Right hindlimb (tissue), 1 donor: ENCODE measurements around the gene PFN3.

Experiments
- DNase-seq: peaks from one replicate; pipeline ENCODE4 v3.0.0-alpha.2; 2018

Gene PFN3

DNA sequence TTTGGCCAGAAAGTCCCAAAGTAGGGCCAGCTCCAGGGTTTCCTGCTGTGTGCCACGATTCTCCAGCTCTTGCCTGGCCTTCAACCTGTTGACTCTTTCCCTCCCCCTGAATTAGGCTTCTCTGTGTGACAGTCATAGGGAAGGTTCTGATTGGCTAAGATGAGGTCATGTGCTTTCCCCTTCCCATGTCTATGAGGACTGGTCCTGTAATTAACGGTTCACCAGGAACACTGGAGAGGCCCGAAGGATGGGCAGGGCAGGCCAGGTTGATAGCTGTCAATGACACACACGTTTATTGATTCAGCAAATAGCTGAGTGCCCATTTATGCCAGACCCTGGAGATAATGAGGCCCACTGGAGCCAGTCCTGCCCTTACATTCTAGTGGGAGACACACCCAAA lies 37.2 kb upstream of the PFN3 start:
- no peak for DNase-seq

- no peak for DNase-seq
Measured at GRCh38 chr5:177435847-177436536, 35.5 kb upstream of the PFN3 start.

DNA sequence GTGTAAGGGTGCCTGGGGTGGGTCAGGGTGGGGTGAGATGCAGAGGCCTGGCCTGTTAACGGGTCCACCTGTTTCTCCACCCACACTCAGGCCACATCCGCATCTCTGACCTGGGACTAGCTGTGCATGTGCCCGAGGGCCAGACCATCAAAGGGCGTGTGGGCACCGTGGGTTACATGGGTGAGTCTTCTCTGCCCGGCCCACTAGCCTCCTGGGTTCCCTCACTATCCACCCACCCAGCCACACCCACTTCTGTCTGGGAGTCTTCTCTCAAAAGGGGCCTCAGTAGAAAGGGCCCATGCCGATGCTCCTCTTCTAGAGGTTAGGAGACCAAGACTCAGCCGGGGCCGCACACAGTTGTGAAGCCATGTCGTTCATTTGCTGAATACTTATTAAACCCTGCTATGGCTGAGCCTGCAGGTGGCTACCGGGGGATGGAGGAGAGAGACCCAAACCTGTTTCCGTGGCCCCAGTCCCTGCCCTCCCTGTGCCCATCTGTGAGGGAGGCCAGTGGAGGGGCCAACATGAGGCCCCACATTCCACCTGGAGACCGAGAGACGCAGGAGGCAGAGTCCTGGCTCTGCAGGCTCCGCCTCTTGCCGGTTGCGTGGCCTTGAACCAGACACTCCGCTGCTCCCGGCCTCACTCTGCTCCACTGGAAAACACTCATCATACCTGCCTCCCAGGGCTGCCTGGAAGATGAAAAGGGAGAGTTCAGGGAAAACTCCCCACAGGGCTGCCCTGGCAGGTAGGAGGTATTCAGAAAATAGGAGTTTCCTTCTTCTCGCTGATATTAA lies 34.7 kb upstream of the PFN3 start:
- no peak for DNase-seq

DNA sequence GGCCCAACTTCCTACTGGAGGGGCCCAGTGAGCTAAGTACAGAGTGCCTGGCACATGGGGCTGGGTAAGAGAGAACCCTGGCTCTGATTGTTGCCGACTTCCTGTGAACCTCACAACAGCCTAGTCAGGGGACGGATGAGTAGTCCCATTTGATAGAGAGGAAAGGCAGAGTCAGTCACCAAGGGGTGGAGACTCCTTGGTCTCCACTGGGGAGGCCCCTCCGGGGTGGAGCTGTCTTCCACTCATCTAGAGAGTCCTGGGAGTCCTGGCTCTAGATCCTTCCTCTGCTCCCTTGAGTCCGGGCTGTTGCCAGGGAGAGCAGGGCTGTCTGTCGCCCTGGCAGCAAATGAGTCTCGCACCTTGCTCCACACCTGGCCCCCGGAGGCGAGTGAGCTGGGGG lies 34.0 kb upstream of the PFN3 start:
- no peak for DNase-seq

DNA sequence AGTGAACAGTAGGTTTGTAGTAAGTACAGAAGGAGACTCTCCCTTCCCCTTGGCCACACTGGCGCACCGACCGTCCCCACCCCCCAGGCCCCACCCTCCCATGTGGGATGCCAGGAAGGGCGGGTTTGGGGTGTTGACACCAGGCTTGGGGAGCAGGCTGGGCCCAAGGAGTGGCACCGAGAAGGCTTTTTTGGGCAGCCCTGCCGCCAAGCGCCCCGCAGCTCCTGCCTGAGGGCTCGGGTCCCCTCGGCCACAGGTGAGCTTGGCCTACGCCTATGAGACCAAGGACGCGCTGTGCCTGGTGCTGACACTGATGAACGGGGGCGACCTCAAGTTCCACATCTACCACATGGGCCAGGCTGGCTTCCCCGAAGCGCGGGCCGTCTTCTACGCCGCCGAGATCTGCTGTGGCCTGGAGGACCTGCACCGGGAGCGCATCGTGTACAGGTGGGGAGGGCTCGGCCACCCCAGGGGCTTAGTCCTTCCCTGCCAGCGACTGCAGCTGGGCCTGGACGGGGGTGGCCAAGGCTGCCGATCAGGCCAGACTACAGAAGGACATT lies 33.3 kb upstream of the PFN3 start:
- DNase-seq: no peak

GRCh38 chr5:177432839-177433657 lies 32.6 kb upstream of the PFN3 start:
- no peak for DNase-seq

GRCh38 chr5:177432143-177432838 lies 31.8 kb upstream of the PFN3 start:
- DNase-seq: no peak

GRCh38 chr5:177431317-177432142 lies 31.1 kb upstream of the PFN3 start:
- DNase-seq: no peak

- DNase-seq: no peak
Measured at GRCh38 chr5:177430972-177431316, 30.5 kb upstream of the PFN3 start.

GRCh38 chr5:177430140-177430951 lies 29.9 kb upstream of the PFN3 start:
- no peak for DNase-seq

DNA sequence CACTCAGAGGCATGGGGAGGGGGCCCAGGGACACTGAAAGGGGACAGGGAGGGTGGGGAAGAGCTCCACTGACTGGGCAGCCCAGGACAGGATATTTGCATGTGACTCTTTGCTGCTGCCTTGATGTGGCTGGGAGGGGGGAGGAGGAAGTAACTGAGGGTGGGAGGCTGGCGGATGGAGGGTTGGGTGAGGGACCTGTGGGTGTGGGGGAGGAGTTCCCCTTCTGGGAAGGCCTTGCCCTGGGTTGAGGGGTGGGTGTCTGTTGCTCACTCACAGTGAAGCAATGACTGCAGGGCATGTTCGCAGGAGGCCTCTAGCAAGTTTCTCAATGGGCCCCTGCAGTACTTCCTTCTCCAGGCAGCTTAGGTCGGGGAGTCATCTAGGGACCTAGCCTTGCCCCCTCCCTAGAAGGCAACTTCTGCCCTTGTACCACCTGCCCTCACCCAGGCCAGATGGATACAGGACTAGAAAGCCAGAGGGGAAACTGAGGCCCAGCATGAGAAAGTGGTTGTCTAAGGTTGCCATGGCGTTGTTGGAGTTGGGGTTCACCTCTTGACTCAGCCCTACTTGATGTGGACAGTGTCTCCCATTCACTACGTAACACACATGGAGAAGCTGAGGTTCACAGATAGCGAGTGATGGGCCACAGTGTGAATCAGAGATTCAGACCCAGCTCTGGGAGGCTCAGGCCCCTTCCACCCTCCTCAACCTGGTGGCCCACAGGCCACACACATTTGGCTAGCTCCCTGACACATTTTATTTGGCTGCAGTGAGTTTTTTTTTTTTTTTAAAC lies 29.0 kb upstream of the PFN3 start:
- DNase-seq: no peak

DNA sequence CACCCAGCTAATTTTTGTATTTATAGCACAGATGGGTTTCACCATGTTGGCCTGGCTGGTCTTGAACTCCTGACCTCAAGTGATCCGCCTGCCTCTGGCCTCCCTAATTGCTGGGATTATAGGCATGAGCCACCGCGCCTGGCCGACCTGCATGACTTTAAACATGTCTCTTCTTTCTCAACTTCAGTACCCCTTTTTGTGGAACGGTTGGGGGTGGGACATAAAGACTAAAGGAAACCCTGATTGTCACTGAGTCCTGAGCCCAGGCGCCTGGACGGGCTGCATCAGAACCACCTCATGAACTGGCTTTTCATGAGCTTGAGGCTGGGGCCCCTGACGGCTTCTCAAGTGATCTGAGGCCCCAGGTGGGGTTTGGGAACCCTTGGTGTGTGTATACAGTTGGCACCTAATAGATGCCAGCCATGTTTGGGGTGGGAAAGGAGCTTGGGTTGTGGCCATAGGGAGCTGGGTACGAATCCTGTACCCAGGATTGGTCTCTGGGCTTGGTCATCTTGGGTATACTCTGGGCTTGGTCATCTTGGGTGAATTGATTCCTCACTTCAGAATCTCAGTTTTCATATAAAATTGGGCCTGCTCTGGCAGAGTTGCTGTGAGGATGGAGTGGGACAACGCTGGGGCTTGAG lies 28.2 kb upstream of the PFN3 start:
- DNase-seq: no peak

- DNase-seq: no peak
Measured at GRCh38 chr5:177427919-177428573, 27.6 kb upstream of the PFN3 start.

DNA sequence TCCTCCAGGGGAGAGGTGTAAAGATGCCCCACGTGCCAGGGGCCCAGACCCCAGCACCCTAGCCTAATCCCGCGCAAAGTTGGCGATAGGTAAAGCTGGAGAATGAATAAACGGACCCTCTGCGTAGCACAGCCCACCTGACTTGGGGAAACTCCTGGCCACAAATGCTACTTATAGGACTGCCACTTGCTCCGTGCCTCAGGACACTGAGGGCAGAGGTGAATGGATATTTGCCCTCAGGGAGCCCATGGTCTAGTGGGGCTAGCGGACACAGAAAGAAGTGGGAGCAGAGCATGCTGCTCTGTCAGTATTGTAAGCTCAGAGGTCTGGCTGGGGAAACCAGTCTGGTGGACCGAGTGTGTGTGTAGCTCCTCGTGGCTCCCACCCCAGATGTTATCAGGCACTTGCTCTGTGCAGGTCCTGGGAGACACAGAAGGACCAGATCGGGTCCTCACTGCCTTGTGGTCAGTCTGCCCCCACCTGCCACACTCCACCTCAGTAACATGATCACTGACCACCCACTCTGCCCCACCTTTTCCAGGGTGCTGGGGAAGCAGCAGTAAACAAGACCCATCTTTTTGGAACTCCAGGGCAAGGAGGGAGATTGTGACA lies 26.9 kb upstream of the PFN3 start:
- no peak for DNase-seq

- DNase-seq: no peak
Measured at GRCh38 chr5:177426566-177427210, 26.2 kb upstream of the PFN3 start, which contains the start of gene GRK6. GRK6 (plus strand) TSS chr5:177426676; CDS start chr5:177426846, 170 bp downstream.

DNA sequence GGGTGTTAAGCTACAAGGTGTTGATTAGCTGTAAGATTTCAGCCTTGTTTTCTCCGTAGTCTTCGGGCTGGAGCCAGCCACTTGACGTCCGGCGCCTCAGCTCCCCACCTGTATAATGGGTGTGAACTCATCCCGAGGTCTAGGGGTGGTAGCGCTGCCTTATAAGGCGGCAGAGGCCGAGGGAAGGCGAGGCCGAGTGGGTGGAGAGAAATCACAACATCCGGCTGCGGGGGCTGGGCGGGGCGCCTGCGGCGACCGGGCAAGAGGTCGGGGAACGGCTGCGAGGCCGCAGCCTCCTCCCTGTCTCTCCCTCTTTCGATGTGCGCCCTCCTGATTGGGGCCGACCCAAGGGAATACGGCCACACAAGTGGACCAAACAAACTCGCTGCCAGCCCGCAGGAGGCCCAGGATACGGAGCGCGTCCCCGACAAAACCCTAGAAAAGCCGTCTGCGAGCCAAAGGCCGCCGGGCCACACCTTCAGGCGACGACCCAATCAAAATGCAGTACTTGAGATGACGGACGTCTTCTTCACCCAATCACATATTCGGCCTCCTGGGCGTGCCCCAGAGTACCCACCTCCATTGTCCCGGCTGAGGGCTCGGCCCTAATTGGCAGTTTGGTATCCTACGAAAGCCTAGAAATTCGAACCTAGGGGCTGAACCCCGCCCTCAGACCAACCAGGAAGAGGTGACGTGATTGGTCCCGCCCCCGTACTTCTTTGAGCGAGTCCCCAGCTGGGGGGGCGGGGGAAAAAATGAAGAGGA lies 25.5 kb upstream of the PFN3 start:
- DNase-seq: peak; percentile 100

GRCh38 chr5:177425196-177425800 lies 24.8 kb upstream of the PFN3 start:
- DNase-seq: no peak
